ENCODE results near the gene CNOT6L. TPM values are rescaled to one million over a fixed set of nuclear protein-coding genes. Genes with fewer than 3 reads are reported as not detected.

The CNOT6L gene
- total and polyA plus RNA-seq, 2 of the 13 experiments (the other 11 are each of a cell fraction or from before 2014, with no cell fraction given): 7.9 to 13.5 TPM

- TF ChIP-seq ATF7 (IDR thresholded peaks at IDR 0.05) (no peak), ATF7 (CRISPR knock-in tag; IDR thresholded peaks at IDR 0.05) (no peak), RBFOX2 (IDR thresholded peaks at IDR 0.05; ENCODE audit: low read depth, low read length) (no peak), PLSCR1 (CRISPR knock-in tag; IDR thresholded peaks at IDR 0.05; ENCODE audit: borderline replicate concordance) (no peak), ZFP91 (CRISPR knock-in tag; IDR thresholded peaks at IDR 0.05; ENCODE audit: borderline replicate concordance) (no peak), ETV5 (CRISPR knock-in tag; IDR thresholded peaks at IDR 0.05; ENCODE audit: borderline replicate concordance) (no peak), ZNF101 (CRISPR knock-in tag; IDR thresholded peaks at IDR 0.05; ENCODE audit: borderline replicate concordance, low read depth) (no peak), ZBTB39 (CRISPR knock-in tag; IDR thresholded peaks at IDR 0.05) (no peak), MYPOP (CRISPR knock-in tag; IDR thresholded peaks at IDR 0.05) (no peak), SMARCC2 (IDR thresholded peaks at IDR 0.05) (no peak), ZNF317 (CRISPR knock-in tag; IDR thresholded peaks at IDR 0.05) (no peak), ZFP90 (CRISPR knock-in tag; IDR thresholded peaks at IDR 0.05; ENCODE audit: borderline replicate concordance) (no peak), ARID5B (CRISPR knock-in tag; IDR thresholded peaks at IDR 0.05) (0 out of 2 replicates have a peak, but pooled peaks have one; percentile 18), ZNF775 (CRISPR knock-in tag; IDR thresholded peaks at IDR 0.05; ENCODE audit: borderline replicate concordance) (no peak), SALL2 (CRISPR knock-in tag; IDR thresholded peaks at IDR 0.05) (no peak), HOMEZ (CRISPR knock-in tag; IDR thresholded peaks at IDR 0.05; ENCODE audit: low read depth) (peak; percentile 37; the same call in 1 of the 2 replicates), POLR2AphosphoS5 (IDR thresholded peaks at IDR 0.05; ENCODE audit: low read depth, low read length) (no peak), ZNF329 (CRISPR knock-in tag; IDR thresholded peaks at IDR 0.05; ENCODE audit: low read depth) (no peak)
Observed at GRCh38 chr4:77699731-77700210, 119.4 kb downstream of the CNOT6L start (continued).
